Stomach smooth muscle (tissue), 2 donors: ENCODE results near the gene GTF2A2.

Experiments used
- H3K27ac ChIP-seq: one replicate; pipeline ENCODE4 v1.7.0; 2013; ENCODE audit warnings: mild to moderate bottlenecking, low read length, inconsistent platforms
- H3K27me3 ChIP-seq, 2 donors: one replicate each; pipeline ENCODE4 v1.7.0; 2013; ENCODE audit warnings: low read length in 2 of 2; ENCODE audit not compliant: insufficient read depth in 2 of 2, control insufficient read depth in 1 of 2
- H3K36me3 ChIP-seq, 2 donors: one replicate each; pipeline ENCODE4 v1.7.0; 2013; ENCODE audit warnings: low read length in 2 of 2; ENCODE audit not compliant: control insufficient read depth in 2 of 2, insufficient read depth in 2 of 2
- H3K4me1 ChIP-seq: one replicate; pipeline ENCODE4 v1.7.0; 2013; ENCODE audit warnings: low read length; ENCODE audit not compliant: control insufficient read depth, insufficient read depth
- H3K4me3 ChIP-seq, 2 donors: one replicate each; pipeline ENCODE4 v1.7.0; 2013; ENCODE audit warnings: low read length in 2 of 2
- H3K9ac ChIP-seq, 2 donors: one replicate each; pipeline ENCODE4 v1.7.0; 2013; ENCODE audit warnings: low read length in 2 of 2, mild to moderate bottlenecking in 1 of 2
- H3K9me3 ChIP-seq, 2 donors: one replicate each; pipeline ENCODE4 v1.7.0; 2013; ENCODE audit warnings: low read length in 2 of 2; ENCODE audit not compliant: control insufficient read depth in 2 of 2
- donor health status: healthy.
- donor health status: Pancreatic carcinoma.

The GTF2A2 gene

DNA sequence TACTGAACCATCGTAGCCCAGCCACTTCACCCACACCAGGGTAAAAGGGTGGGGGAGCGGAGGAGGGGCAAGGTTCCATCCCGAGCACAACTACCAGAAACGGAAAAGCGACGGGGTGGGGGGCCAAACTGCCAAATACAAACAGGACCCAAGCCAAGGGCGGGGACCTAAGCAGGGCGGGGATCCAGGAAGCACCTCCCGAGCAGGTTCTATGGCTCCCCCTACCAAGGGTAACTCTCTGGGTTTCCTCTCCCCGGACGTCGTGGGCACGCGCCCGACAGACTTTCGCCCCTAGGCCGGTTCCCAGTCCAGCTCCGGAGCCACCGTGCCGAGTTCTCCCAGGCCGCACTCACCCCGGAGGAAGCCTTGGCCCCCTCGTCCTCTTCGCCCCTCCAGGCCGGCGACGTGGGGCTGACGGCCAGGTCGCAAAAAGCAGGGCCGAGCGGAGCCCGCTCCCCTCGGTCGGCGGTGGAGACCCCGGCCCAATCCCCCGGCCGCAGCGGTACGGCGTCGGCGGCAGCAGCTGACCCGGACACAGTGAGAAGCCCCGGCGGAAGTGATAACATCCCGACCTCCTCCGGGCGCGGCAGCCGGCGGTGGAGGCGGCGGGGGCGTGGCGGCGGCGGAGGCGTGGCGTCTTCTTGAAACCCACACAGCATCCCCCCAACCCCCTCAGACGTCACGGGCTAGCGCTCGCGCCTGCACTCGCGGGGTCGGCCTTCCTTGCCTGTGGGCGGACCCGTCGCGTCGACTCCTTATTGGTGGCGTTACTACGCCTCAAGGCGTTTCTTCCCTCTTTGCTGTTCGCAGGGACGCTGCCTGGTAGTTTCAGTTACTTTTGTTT is 31.7 kb upstream of the GTF2A2 start, which contains the start of gene BNIP2:
BNIP2 (minus strand) TSS at position 539 of the 844 bp plus-strand sequence. CDS start 6,863 bp downstream, outside the sequence.
- Histone ChIP-seq H3K9me3 (no peaks in the 10 kb centered on the region), H3K4me3 (peak within 1 kb of the TSS; percentile 89 to 96), H3K27me3 (no peaks in the 10 kb centered on the region), H3K4me1 (peaks cover 9% of the 10 kb centered on the region), H3K9ac (peak within 1 kb of the TSS; percentile 96 to 98), H3K36me3 (no peaks in the 10 kb centered on the region), H3K27ac (peak within 1 kb of the TSS; percentile 95)

GRCh38 chr15:59688423-59688781 is 31.1 kb upstream of the GTF2A2 start:
- H3K36me3 ChIP-seq, result no peaks in the 10 kb centered on the region
- H3K4me1 ChIP-seq, result peaks cover 9% of the 10 kb centered on the region
- no peaks in the 10 kb centered on the region for H3K27me3 ChIP-seq
- peak overlapping the region; percentile 95 for H3K27ac ChIP-seq
- H3K9ac ChIP-seq, result peak overlapping the region; percentile 96 to 98
- no peaks in the 10 kb centered on the region for H3K9me3 ChIP-seq
- H3K4me3 ChIP-seq, result peak overlapping the region; percentile 89 to 96

DNA sequence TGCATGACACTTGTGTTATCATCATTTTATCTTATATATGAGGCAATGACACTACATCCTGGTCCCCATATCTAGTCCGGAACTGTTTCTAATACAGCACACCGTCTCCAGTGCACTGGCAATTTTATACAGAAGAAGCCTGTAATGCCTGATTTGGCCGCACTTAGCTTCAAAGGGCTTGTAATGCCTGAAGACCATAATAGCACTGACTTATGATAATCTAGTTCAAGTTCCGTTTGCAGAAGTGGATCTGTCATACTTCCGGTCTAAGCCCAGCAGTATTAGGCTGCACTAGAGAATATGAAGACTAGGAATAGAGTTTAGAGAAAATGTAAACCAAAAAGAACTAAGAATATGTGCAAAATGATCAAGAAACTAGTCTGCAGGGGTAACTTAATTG is 30.5 kb upstream of the GTF2A2 start:
- Histone ChIP-seq H3K27me3 (no peaks in the 10 kb centered on the region), H3K4me3 (peak overlapping the region; percentile 89 to 96), H3K9me3 (no peaks in the 10 kb centered on the region), H3K9ac (peak overlapping the region; percentile 21 to 98), H3K27ac (no peak overlapping the region), H3K4me1 (peaks cover 9% of the 10 kb centered on the region), H3K36me3 (no peaks in the 10 kb centered on the region)

GRCh38 chr15:59686389-59686788 is 29.1 kb upstream of the GTF2A2 start:
- H3K9me3 ChIP-seq, result no peaks in the 10 kb centered on the region
- no peak overlapping the region for H3K9ac ChIP-seq
- H3K4me1 ChIP-seq, result peaks cover 9% of the 10 kb centered on the region
- no peak overlapping the region for H3K27ac ChIP-seq
- H3K27me3 ChIP-seq, result no peaks in the 10 kb centered on the region
- H3K4me3 ChIP-seq, result no peak overlapping the region
- H3K36me3 ChIP-seq, result no peaks in the 10 kb centered on the region

DNA sequence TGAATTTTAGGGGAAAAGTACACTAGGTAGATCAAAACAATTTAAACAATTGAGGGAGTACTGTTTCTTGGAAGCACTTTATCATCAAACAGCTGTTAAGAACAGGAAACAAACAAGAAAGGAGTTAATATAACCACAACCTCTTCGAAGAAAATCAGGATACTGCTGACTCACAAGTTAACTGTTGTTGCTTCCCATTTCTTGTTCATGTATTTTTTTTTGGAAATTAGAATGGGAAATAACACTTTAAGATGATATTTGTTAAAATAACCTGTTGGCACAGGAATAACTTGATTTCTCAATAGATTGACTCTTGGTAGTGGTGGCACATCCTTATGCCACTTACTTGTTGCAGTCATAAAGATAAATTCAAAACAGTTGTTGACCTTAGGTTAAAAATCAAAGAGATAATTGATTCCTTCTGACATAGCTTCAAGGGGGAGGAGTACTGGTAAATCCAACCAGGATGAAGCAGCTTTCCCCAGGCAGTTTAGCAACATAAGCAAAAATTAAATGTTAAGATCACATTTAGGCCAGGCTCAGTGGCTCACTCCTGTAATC is 28.5 kb upstream of the GTF2A2 start:
- Histone ChIP-seq H3K9me3 (no peaks in the 10 kb centered on the region), H3K36me3 (peaks cover 3 to 4% of the 10 kb centered on the region in 2 donors), H3K9ac (no peak overlapping the region), H3K4me3 (no peak overlapping the region), H3K4me1 (peaks cover 9% of the 10 kb centered on the region), H3K27me3 (no peaks in the 10 kb centered on the region), H3K27ac (no peak overlapping the region)

DNA sequence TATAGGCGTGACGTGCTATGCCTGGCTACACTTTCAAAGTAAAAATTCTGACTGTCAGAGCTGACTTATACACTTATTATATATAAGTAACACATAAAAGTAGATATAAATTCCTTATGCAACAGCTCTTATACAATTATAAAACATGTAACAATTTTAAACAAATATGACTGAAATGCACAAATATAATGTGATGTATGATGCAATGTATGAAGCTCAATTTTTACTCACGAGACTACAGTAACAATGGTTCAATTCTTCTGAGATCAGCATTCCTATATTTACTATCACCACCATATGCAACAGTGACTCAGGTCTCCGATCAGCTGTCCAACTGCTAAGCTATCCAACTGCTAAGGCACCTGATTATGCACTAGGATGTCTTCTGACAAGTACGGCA is 23.6 kb upstream of the GTF2A2 start:
- Histone ChIP-seq H3K4me1 (no peaks in the 10 kb centered on the region), H3K4me3 (no peak overlapping the region), H3K27me3 (no peaks in the 10 kb centered on the region), H3K9ac (no peak overlapping the region), H3K27ac (no peak overlapping the region), H3K9me3 (no peaks in the 10 kb centered on the region), H3K36me3 (peaks cover 20 to 25% of the 10 kb centered on the region in 2 donors)

GRCh38 chr15:59680346-59680745 is 23.0 kb upstream of the GTF2A2 start:
- no peak overlapping the region for H3K27ac ChIP-seq
- H3K9ac ChIP-seq, result no peak overlapping the region
- H3K4me1 ChIP-seq, result no peaks in the 10 kb centered on the region
- H3K36me3 ChIP-seq, result peaks cover 24 to 29% of the 10 kb centered on the region in 2 donors
- no peaks in the 10 kb centered on the region for H3K9me3 ChIP-seq
- no peak overlapping the region for H3K4me3 ChIP-seq
- H3K27me3 ChIP-seq, result no peaks in the 10 kb centered on the region

DNA sequence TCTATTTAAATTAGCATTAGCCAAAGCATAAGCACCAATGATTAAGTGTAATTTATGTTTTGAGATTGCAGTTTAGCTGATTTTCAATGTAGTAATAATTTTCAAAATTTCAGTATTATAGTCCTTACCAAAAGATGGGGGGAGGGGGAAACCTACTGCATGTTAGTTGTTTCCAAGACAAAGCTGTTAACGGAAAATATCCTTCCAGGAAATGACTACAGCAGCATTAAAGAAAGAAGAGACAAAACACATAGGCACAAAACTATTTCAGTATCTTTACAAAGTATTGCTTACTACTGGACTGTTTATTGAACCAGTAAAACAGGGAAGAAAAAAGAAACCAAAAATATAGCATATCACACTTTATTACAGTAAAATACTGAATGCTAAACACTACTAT is 21.3 kb upstream of the GTF2A2 start:
- Histone ChIP-seq H3K4me3 (no peak overlapping the region), H3K4me1 (no peaks in the 10 kb centered on the region), H3K27ac (no peak overlapping the region), H3K36me3 (peaks cover 28 to 32% of the 10 kb centered on the region in 2 donors), H3K9me3 (no peaks in the 10 kb centered on the region), H3K9ac (no peak overlapping the region), H3K27me3 (no peaks in the 10 kb centered on the region)

DNA sequence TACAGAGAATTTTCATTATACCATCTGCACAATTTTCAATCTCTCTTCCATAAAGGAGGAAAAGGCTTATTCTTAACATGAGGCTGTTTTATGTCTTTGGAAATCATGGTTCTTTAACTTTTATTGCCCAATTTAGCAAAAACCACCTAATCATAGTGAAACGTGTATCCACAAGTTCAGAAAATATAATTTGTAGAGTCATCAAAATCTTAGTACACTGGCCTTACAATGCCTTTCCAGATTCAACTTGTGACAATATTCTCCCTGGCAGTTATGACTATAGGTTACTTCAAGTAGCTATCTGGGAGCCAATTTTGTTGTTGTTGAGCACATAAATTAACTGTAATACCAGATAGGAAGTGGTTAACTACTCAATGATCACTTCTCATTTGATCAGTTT is 20.9 kb upstream of the GTF2A2 start:
- Histone ChIP-seq H3K27ac (no peak overlapping the region), H3K4me1 (no peaks in the 10 kb centered on the region), H3K9ac (no peak overlapping the region), H3K4me3 (no peak overlapping the region), H3K36me3 (peaks cover 28 to 36% of the 10 kb centered on the region in 2 donors), H3K27me3 (no peaks in the 10 kb centered on the region), H3K9me3 (no peaks in the 10 kb centered on the region)

- H3K27me3 ChIP-seq, result no peaks in the 10 kb centered on the region
Observed at GRCh38 chr15:59676565-59676964, 19.2 kb upstream of the GTF2A2 start.

GRCh38 chr15:59674361-59674877 is 17.1 kb upstream of the GTF2A2 start:
- Histone ChIP-seq H3K36me3 (peaks cover 27 to 42% of the 10 kb centered on the region in 2 donors), H3K4me3 (no peak overlapping the region), H3K27ac (no peak overlapping the region), H3K9ac (no peak overlapping the region), H3K27me3 (no peaks in the 10 kb centered on the region), H3K4me1 (no peaks in the 10 kb centered on the region), H3K9me3 (no peaks in the 10 kb centered on the region)

More at GRCh38 chr15:59676565-59676964, 19.2 kb upstream of the GTF2A2 start:
- Histone ChIP-seq H3K4me3 (no peak overlapping the region), H3K9me3 (no peaks in the 10 kb centered on the region), H3K27ac (no peak overlapping the region), H3K4me1 (no peaks in the 10 kb centered on the region), H3K36me3 (peaks cover 35 to 42% of the 10 kb centered on the region in 2 donors), H3K9ac (no peak overlapping the region)
